NT2/D1 (cell line): ENCODE results near the gene PLLP.

Source experiments
- DNase-seq: peaks from one replicate; pipeline ENCODE4 v3.0.0-alpha.2; 2011; ENCODE audit warnings: low read depth, low spot score
- H3K27me3 ChIP-seq: 2 replicates; pipeline ENCODE4 v1.6.0; 2011; ENCODE audit warnings: mild to moderate bottlenecking; ENCODE audit not compliant: insufficient read length, insufficient read depth
- H3K36me3 ChIP-seq: 2 replicates; pipeline ENCODE4 v1.6.1; 2011; ENCODE audit warnings: mild to moderate bottlenecking, low read length, mixed read lengths; ENCODE audit not compliant: insufficient read depth, insufficient read length
- H3K4me1 ChIP-seq: 2 replicates; pipeline ENCODE4 v1.5.1; 2011; ENCODE audit not compliant: insufficient read depth, insufficient read length
- H3K4me3 ChIP-seq: 2 replicates; pipeline ENCODE4 v1.5.1; 2011; ENCODE audit warnings: low read depth; ENCODE audit not compliant: insufficient read length
- H3K9ac ChIP-seq: 2 replicates; pipeline ENCODE4 v1.6.0; 2011; ENCODE audit warnings: low read depth; ENCODE audit not compliant: insufficient read length
- H3K9me3 ChIP-seq: 2 replicates; pipeline ENCODE4 v1.5.1; 2011; ENCODE audit warnings: mild to moderate bottlenecking, low read length; ENCODE audit not compliant: insufficient read depth
- SUZ12 ChIP-seq: IDR thresholded peaks from 2 replicates; pipeline ENCODE4 v1.6.1; 2011; ENCODE audit not compliant: insufficient read length, insufficient read depth; ENCODE audit errors: extremely low read depth
- YY1 ChIP-seq: IDR thresholded peaks from 2 replicates; pipeline ENCODE4 v1.6.1; 2011; ENCODE audit not compliant: insufficient read length, insufficient read depth
- ZNF274 ChIP-seq: IDR thresholded peaks from 2 replicates; pipeline ENCODE4 v1.6.1; 2011; ENCODE audit warnings: mild to moderate bottlenecking, low read depth, low read length

PLLP gene

GRCh38 chr16:57318240-57318970, 33.9 kb upstream of the PLLP start:
- Histone ChIP-seq H3K4me1 (peaks cover 12% of the 10 kb centered on the region), H3K27me3 (no peaks in the 10 kb centered on the region), H3K9ac (peak overlapping the region; percentile 51), H3K36me3 (no peaks in the 10 kb centered on the region), H3K9me3 (no peaks in the 10 kb centered on the region), H3K4me3 (no peak overlapping the region)
- DNase-seq: peak; percentile 47
- TF ChIP-seq ZNF274: no peak
- no peak for TF ChIP-seq YY1
- TF ChIP-seq SUZ12: no peak

- no peak overlapping the region for H3K9ac ChIP-seq
- no peak overlapping the region for H3K4me3 ChIP-seq
- DNase-seq: no peak
- no peaks in the 10 kb centered on the region for H3K36me3 ChIP-seq
- no peaks in the 10 kb centered on the region for H3K27me3 ChIP-seq
- no peaks in the 10 kb centered on the region for H3K9me3 ChIP-seq
- H3K4me1 ChIP-seq: peaks cover 13% of the 10 kb centered on the region
- no peak for TF ChIP-seq ZNF274
- no peak for TF ChIP-seq YY1
- TF ChIP-seq SUZ12: no peak
These were observed 32.0 kb upstream of the PLLP start for GRCh38 chr16:57316390-57317017.

- no peaks in the 10 kb centered on the region for H3K9me3 ChIP-seq
- TF ChIP-seq SUZ12 (no peak), ZNF274 (no peak), YY1 (no peak)
- H3K9ac ChIP-seq: no peak overlapping the region
- DNase-seq: no peak
- peaks cover 15% of the 10 kb centered on the region for H3K4me1 ChIP-seq
- no peak overlapping the region for H3K4me3 ChIP-seq
- no peaks in the 10 kb centered on the region for H3K27me3 ChIP-seq
- no peaks in the 10 kb centered on the region for H3K36me3 ChIP-seq
These were observed 30.9 kb upstream of the PLLP start for GRCh38 chr16:57315416-57315815.

GRCh38 chr16:57314161-57314785, 29.8 kb upstream of the PLLP start:
- H3K27me3 ChIP-seq: no peaks in the 10 kb centered on the region
- H3K9ac ChIP-seq: no peak overlapping the region
- H3K9me3 ChIP-seq: no peaks in the 10 kb centered on the region
- no peak overlapping the region for H3K4me3 ChIP-seq
- peaks cover 15% of the 10 kb centered on the region for H3K4me1 ChIP-seq
- DNase-seq: no peak
- TF ChIP-seq SUZ12 (no peak), ZNF274 (no peak), YY1 (no peak)
- no peaks in the 10 kb centered on the region for H3K36me3 ChIP-seq

- Histone ChIP-seq H3K27me3 (no peaks in the 10 kb centered on the region), H3K4me3 (no peak overlapping the region), H3K4me1 (peaks cover 15% of the 10 kb centered on the region), H3K36me3 (no peaks in the 10 kb centered on the region), H3K9me3 (no peaks in the 10 kb centered on the region), H3K9ac (no peak overlapping the region)
- DNase-seq: no peak
- TF ChIP-seq SUZ12 (no peak), YY1 (no peak), ZNF274 (no peak)
These were observed 29.0 kb upstream of the PLLP start for GRCh38 chr16:57313509-57313908.

GRCh38 chr16:57310801-57311200, 26.3 kb upstream of the PLLP start:
- TF ChIP-seq YY1 (no peak), SUZ12 (no peak), ZNF274 (no peak)
- Histone ChIP-seq H3K36me3 (no peaks in the 10 kb centered on the region), H3K9ac (no peak overlapping the region), H3K4me1 (peaks cover 6% of the 10 kb centered on the region), H3K4me3 (no peak overlapping the region), H3K9me3 (no peaks in the 10 kb centered on the region), H3K27me3 (no peaks in the 10 kb centered on the region)
- no peak for DNase-seq

- no peak overlapping the region for H3K9ac ChIP-seq
- H3K4me3 ChIP-seq: no peak overlapping the region
- peaks cover 11% of the 10 kb centered on the region for H3K4me1 ChIP-seq
- H3K36me3 ChIP-seq: no peaks in the 10 kb centered on the region
- no peak for DNase-seq
- TF ChIP-seq SUZ12 (no peak), YY1 (no peak), ZNF274 (no peak)
- no peaks in the 10 kb centered on the region for H3K9me3 ChIP-seq
- no peaks in the 10 kb centered on the region for H3K27me3 ChIP-seq
These were observed 23.6 kb upstream of the PLLP start for GRCh38 chr16:57308041-57308440.
